Caco-2 (cell line): ENCODE data around the gene L3MBTL4. TPM values are rescaled to one million over a fixed set of nuclear protein-coding genes. Genes with fewer than 3 reads are reported as not detected.
"Not testable (repeated sequence)": the region's sequence is repeated elsewhere in the genome, so short reads cannot be mapped to it uniquely, and the experiment has no call there.

Experiments
- BruUV-seq: library from RNA; stranded (reverse); fragments of 400-500 nt; replicated peaks from 2 replicates; lab custom pipeline; 2021; lab: Mats Ljungman, UMichigan
- CTCF ChIA-PET: fragments of 300-600 bp; sonication (Branson Sonifier 250); formaldehyde crosslinking; loops from one replicate; lab custom pipeline; 2022; ENCODE audit warnings: antibody characterized with exemption; lab: Charles Lee
- POLR2A ChIA-PET: fragments of 300-600 bp; sonication (Branson Sonifier 250); formaldehyde crosslinking; loops from one replicate; lab custom pipeline; 2022; ENCODE audit warnings: antibody characterized with exemption; lab: Charles Lee
- DNase-seq, 2 experiments: peaks; one replicate each; pipeline versions ENCODE4 v3.0.0 to v3.0.0-alpha.2; 2020 to 2022
- H3K27me3 ChIP-seq: replicated peaks from 2 replicates; pipeline ENCODE4 v1.6.0; 2011; ENCODE audit warnings: low read length; ENCODE audit not compliant: control insufficient read depth, insufficient read depth
- H3K36me3 ChIP-seq: 2 replicates; pipeline ENCODE4 v1.5.1; 2011; ENCODE audit warnings: low read length; ENCODE audit not compliant: control insufficient read depth, insufficient read depth
- H3K4me1 ChIP-seq: fragments of 250-450 bp; sonication (Bioruptor Pico); 2 replicates; pipeline ENCODE4 v1.5.1; 2020; ENCODE audit warnings: mild to moderate bottlenecking
- H3K4me3 ChIP-seq: 2 replicates; pipeline ENCODE4 v1.5.1; 2011; ENCODE audit warnings: low read depth, mild to moderate bottlenecking, control low read depth, low read length
- H3K9me3 ChIP-seq: fragments of 250-450 bp; sonication (Bioruptor Pico); 2 replicates; pipeline ENCODE4 v1.5.1; 2020; ENCODE audit warnings: mild to moderate bottlenecking, moderate library complexity
- H3K27ac Mint-ChIP-seq: one replicate; pipeline ENCODE4 v1.8.0; 2022; ENCODE audit warnings: mixed read lengths; ENCODE audit not compliant: unreplicated experiment
- H3K27me3 Mint-ChIP-seq: one replicate; pipeline ENCODE4 v1.8.0; 2022; ENCODE audit warnings: mixed read lengths; ENCODE audit not compliant: insufficient read depth, unreplicated experiment
- H3K36me3 Mint-ChIP-seq: one replicate; pipeline ENCODE4 v1.8.0; 2022; ENCODE audit warnings: mild to moderate bottlenecking, mixed read lengths; ENCODE audit not compliant: insufficient read depth, unreplicated experiment
- H3K4me1 Mint-ChIP-seq: one replicate; pipeline ENCODE4 v1.8.0; 2022; ENCODE audit warnings: low read depth, mixed read lengths; ENCODE audit not compliant: unreplicated experiment
- H3K4me3 Mint-ChIP-seq: one replicate; pipeline ENCODE4 v1.8.0; 2022; ENCODE audit warnings: mild to moderate bottlenecking, moderate library complexity, mixed read lengths; ENCODE audit not compliant: unreplicated experiment
- H3K9me3 Mint-ChIP-seq: one replicate; pipeline ENCODE4 v1.8.0; 2022; ENCODE audit warnings: mixed read lengths; ENCODE audit not compliant: unreplicated experiment
- CTCF ChIP-seq, 2 experiments: fragments of 200-600 bp in 1 of 2; IDR thresholded peaks; 1 replicate in 1 of 2; 2 replicates in 1 of 2; pipeline versions ENCODE4 v1.5.1 to v1.8.0; 2011 to 2022; ENCODE audit warnings: antibody characterized with exemption in 1 of 2, control low read depth in 1 of 2, inconsistent platforms in 1 of 2, low read depth in 1 of 2, low read length in 1 of 2, mild to moderate bottlenecking in 1 of 2, moderate library complexity in 1 of 2; ENCODE audit not compliant: insufficient read depth in 1 of 2, severe bottlenecking in 1 of 2, unreplicated experiment in 1 of 2
- intact Hi-C: fragments of 100-400 bp; cut with micrococcal nuclease; formaldehyde crosslinking; loops from one replicate; pipeline ENCODE4 v1.10.0; 2022; ENCODE audit not compliant: unreplicated experiment
- total RNA-seq: library from RNA; stranded (reverse); gene quantifications from 2 replicates; pipeline ENCODE4 v1.2.3, GENCODE V29; 2022

The L3MBTL4 gene
- total RNA-seq, 1 experiment from 2014 or later, result 0.23 TPM

- Histone ChIP-seq H3K36me3 (no peaks in the 10 kb centered on the region), H3K27me3 (peaks cover 7% of the 10 kb centered on the region), H3K9me3 (no peaks in the 10 kb centered on the region; the same call in 1 of the 2 replicates), H3K4me1 (peaks cover 4% of the 10 kb centered on the region; the same call in 1 of the 2 replicates), H3K4me3 (no peak overlapping the region)
- no peak overlapping the region for H3K4me3 Mint-ChIP-seq
- H3K27ac Mint-ChIP-seq, result no peak overlapping the region
- TF ChIP-seq CTCF (IDR thresholded peaks at IDR 0.05; ENCODE audit: insufficient read depth in 1 of 2, low read depth in 1 of 2, low read length in 1 of 2, severe bottlenecking in 1 of 2, unreplicated experiment in 1 of 2), result no peak
- no TSS peak for BruUV-seq
- ChIA-PET CTCF (no interaction called here), POLR2A (no interaction called here)
- no peak for DNase-seq
- peaks cover 47% of the 10 kb centered on the region for H3K27me3 Mint-ChIP-seq
- H3K4me1 Mint-ChIP-seq, result no peaks in the 10 kb centered on the region
- no peaks in the 10 kb centered on the region for H3K9me3 Mint-ChIP-seq
- H3K36me3 Mint-ChIP-seq, result no peaks in the 10 kb centered on the region
- intact Hi-C loops, result no loop called here
Measured at GRCh38 chr18:6412933-6413472, 1.7 kb downstream of the L3MBTL4 start.

GRCh38 chr18:6411382-6411781 is 3.3 kb downstream of the L3MBTL4 start:
- BruUV-seq, result no TSS peak
- ChIA-PET CTCF (no interaction called here), POLR2A (no interaction called here)
- TF ChIP-seq CTCF (IDR thresholded peaks at IDR 0.05; ENCODE audit: insufficient read depth in 1 of 2, low read depth in 1 of 2, low read length in 1 of 2, severe bottlenecking in 1 of 2, unreplicated experiment in 1 of 2), result no peak
- peaks cover 4% of the 10 kb centered on the region; the same call in 1 of the 2 replicates for H3K4me1 ChIP-seq
- H3K4me3 Mint-ChIP-seq, result no peak overlapping the region
- H3K4me3 ChIP-seq, result no peak overlapping the region
- DNase-seq, result no peak
- no peaks in the 10 kb centered on the region for H3K36me3 Mint-ChIP-seq
- H3K9me3 Mint-ChIP-seq, result no peaks in the 10 kb centered on the region
- intact Hi-C loops, result no loop called here
- H3K27me3 Mint-ChIP-seq, result peaks cover 44% of the 10 kb centered on the region
- no peaks in the 10 kb centered on the region; the same call in 1 of the 2 replicates for H3K9me3 ChIP-seq
- no peaks in the 10 kb centered on the region for H3K4me1 Mint-ChIP-seq
- peaks cover 7% of the 10 kb centered on the region for H3K27me3 ChIP-seq
- no peak overlapping the region for H3K27ac Mint-ChIP-seq
- H3K36me3 ChIP-seq, result no peaks in the 10 kb centered on the region

GRCh38 chr18:6409933-6410332 is 4.8 kb downstream of the L3MBTL4 start:
- no peaks in the 10 kb centered on the region for H3K9me3 ChIP-seq
- POLR2A ChIA-PET, result no interaction called here
- no TSS peak for BruUV-seq
- Mint-ChIP-seq H3K27ac (no peak overlapping the region), H3K9me3 (no peaks in the 10 kb centered on the region), H3K36me3 (no peaks in the 10 kb centered on the region), H3K4me3 (no peak overlapping the region), H3K4me1 (no peaks in the 10 kb centered on the region), H3K27me3 (peaks cover 31% of the 10 kb centered on the region)
- H3K27me3 ChIP-seq, result peaks cover 6% of the 10 kb centered on the region
- H3K4me3 ChIP-seq, result no peak overlapping the region
- peaks cover 4% of the 10 kb centered on the region; the same call in 1 of the 2 replicates for H3K4me1 ChIP-seq
- no peak for DNase-seq
- intact Hi-C loops, result no loop called here
- no peaks in the 10 kb centered on the region for H3K36me3 ChIP-seq
- no peak for TF ChIP-seq CTCF (IDR thresholded peaks at IDR 0.05; ENCODE audit: insufficient read depth in 1 of 2, low read depth in 1 of 2, low read length in 1 of 2, severe bottlenecking in 1 of 2, unreplicated experiment in 1 of 2)
- CTCF ChIA-PET, result no interaction called here

DNA sequence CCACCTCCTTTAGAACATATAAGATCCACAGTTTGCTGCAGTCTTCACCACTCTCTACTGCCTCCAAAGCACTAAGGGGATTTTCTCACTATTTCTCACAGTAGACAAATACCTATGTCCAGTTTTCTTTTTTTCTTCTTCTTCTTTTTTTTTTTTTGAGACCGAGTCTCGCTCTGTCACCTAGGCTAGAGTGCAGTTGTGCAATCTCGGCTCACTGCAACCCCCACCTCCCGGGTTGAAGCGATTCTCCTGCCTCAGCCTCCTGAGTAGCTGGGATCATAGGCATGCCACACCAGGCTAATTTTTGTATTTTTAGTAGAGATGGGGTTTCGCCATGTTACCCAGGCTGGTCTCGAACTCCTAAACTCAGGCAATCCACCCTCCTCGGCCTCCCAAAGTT is 6.2 kb downstream of the L3MBTL4 start:
- H3K4me3 Mint-ChIP-seq, H3K36me3 ChIP-seq, H3K36me3 Mint-ChIP-seq, H3K9me3 Mint-ChIP-seq, H3K4me1 ChIP-seq, POLR2A ChIA-PET, H3K9me3 ChIP-seq, H3K27me3 ChIP-seq, DNase-seq, H3K4me1 Mint-ChIP-seq, intact Hi-C loops, BruUV-seq, H3K4me3 ChIP-seq, CTCF ChIA-PET, H3K27ac Mint-ChIP-seq: not testable (repeated sequence)
- peaks cover 28% of the 10 kb centered on the region for H3K27me3 Mint-ChIP-seq
